WTC11 (cell line): Measurements from ENCODE around the gene TMEM38B. TPM values are rescaled to one million over a fixed set of nuclear protein-coding genes. Genes with fewer than 3 reads are reported as not detected.

Experiments
- ATAC-seq: fragments of 200-7000 bp; cut with Tn5 transposase; 2 replicates; pipeline ENCODE4 v1.10.0; 2021; ENCODE audit warnings: mild to moderate bottlenecking, moderate library complexity
- CTCF ChIA-PET: fragments of 300-600 bp; sonication (Branson Sonifier 250); formaldehyde crosslinking; loops from one replicate; lab custom pipeline; 2021; ENCODE audit warnings: antibody characterized with exemption; lab: Charles Lee
- POLR2A ChIA-PET: fragments of 350-600 bp; sonication (Branson Sonifier 250); formaldehyde crosslinking; loops from one replicate; lab custom pipeline; 2021; ENCODE audit warnings: antibody characterized with exemption; lab: Charles Lee
- DNase-seq: peaks from one replicate; pipeline ENCODE4 v3.0.0; 2021; ENCODE audit warnings: low spot score
- H3K27ac Mint-ChIP-seq: 2 replicates; pipeline ENCODE4 v1.8.0; 2021; ENCODE audit warnings: mixed read lengths
- H3K27me3 Mint-ChIP-seq: 2 replicates; pipeline ENCODE4 v1.8.0; 2021; ENCODE audit warnings: low read depth, mild to moderate bottlenecking, moderate library complexity, mixed read lengths
- H3K36me3 Mint-ChIP-seq: 2 replicates; pipeline ENCODE4 v1.8.0; 2021; ENCODE audit warnings: mixed read lengths
- H3K4me1 Mint-ChIP-seq: 2 replicates; pipeline ENCODE4 v1.8.0; 2022; ENCODE audit warnings: mixed read lengths
- H3K4me3 Mint-ChIP-seq: 2 replicates; pipeline ENCODE4 v1.8.0; 2021; ENCODE audit warnings: mild to moderate bottlenecking, moderate library complexity, mixed read lengths
- H3K9me3 Mint-ChIP-seq: 2 replicates; pipeline ENCODE4 v1.8.0; 2021; ENCODE audit warnings: mixed read lengths
- ELF4 ChIP-seq: sonication (generic); formaldehyde crosslinking; IDR thresholded peaks from 2 replicates; pipeline ENCODE4 v1.8.1; 2022; ENCODE audit warnings: low read depth, mild to moderate bottlenecking, moderate library complexity, missing genetic modification reagents
- FOXP1 ChIP-seq: sonication (generic); formaldehyde crosslinking; IDR thresholded peaks from 2 replicates; pipeline ENCODE4 v1.8.0; 2022; ENCODE audit warnings: missing genetic modification reagents, mild to moderate bottlenecking, moderate library complexity, borderline replicate concordance
- KAT7 ChIP-seq: sonication (generic); formaldehyde crosslinking; IDR thresholded peaks from 2 replicates; pipeline ENCODE4 v1.8.1; 2023; ENCODE audit warnings: missing genetic modification reagents, mild to moderate bottlenecking, borderline replicate concordance
- MYBL2 ChIP-seq: sonication (generic); formaldehyde crosslinking; IDR thresholded peaks from 2 replicates; pipeline ENCODE4 v1.8.1; 2023; ENCODE audit warnings: mild to moderate bottlenecking, moderate library complexity, missing genetic modification reagents
- NFYB ChIP-seq: sonication (generic); formaldehyde crosslinking; conservative IDR thresholded peaks from 2 replicates; pipeline ENCODE4 v1.8.0; 2022; ENCODE audit warnings: low read depth, missing genetic modification reagents
- NR2C2 ChIP-seq: sonication (generic); formaldehyde crosslinking; IDR thresholded peaks from 2 replicates; pipeline ENCODE4 v1.8.0; 2022; ENCODE audit warnings: mild to moderate bottlenecking, missing genetic modification reagents
- OVOL2 ChIP-seq: fragments of 250-450 bp; sonication (Bioruptor Pico); IDR thresholded peaks from 2 replicates; pipeline ENCODE4 v1.9.0; 2021; ENCODE audit warnings: mild to moderate bottlenecking, borderline replicate concordance
- RORB ChIP-seq: fragments of 250-450 bp; sonication (Bioruptor Pico); IDR thresholded peaks from 2 replicates; pipeline ENCODE4 v1.9.0; 2021; ENCODE audit warnings: mild to moderate bottlenecking
- SP1 ChIP-seq: sonication (generic); formaldehyde crosslinking; conservative IDR thresholded peaks from 2 replicates; pipeline ENCODE4 v1.8.1; 2022; ENCODE audit warnings: missing genetic modification reagents
- TCF7 ChIP-seq: sonication (generic); formaldehyde crosslinking; IDR thresholded peaks from 2 replicates; pipeline ENCODE4 v1.8.0; 2022; ENCODE audit warnings: mild to moderate bottlenecking, low read depth, missing genetic modification reagents, moderate library complexity
- TEAD1 ChIP-seq: sonication (generic); formaldehyde crosslinking; IDR thresholded peaks from 2 replicates; pipeline ENCODE4 v1.8.0; 2022; ENCODE audit warnings: mild to moderate bottlenecking, missing genetic modification reagents
- total RNA-seq: library from RNA; stranded (reverse); gene quantifications from 3 replicates; pipeline ENCODE4 v1.2.3, GENCODE V29; 2021
- TF ChIP-seq, protein P1 (sequence below): fragments of 250-450 bp; sonication (Bioruptor Pico); conservative IDR thresholded peaks from 2 replicates; pipeline ENCODE4 v1.9.0; 2021; ENCODE audit warnings: mild to moderate bottlenecking
- TF ChIP-seq, protein P2 (sequence below): fragments of 250-450 bp; sonication (Bioruptor Pico); IDR thresholded peaks from 2 replicates; pipeline ENCODE4 v1.8.0; 2021; ENCODE audit warnings: mild to moderate bottlenecking
- TF ChIP-seq, protein P3 (sequence below): sonication (generic); formaldehyde crosslinking; conservative IDR thresholded peaks from 2 replicates; pipeline ENCODE4 v1.8.1; 2022; ENCODE audit warnings: mild to moderate bottlenecking, missing genetic modification reagents
- TF ChIP-seq, protein P4 (sequence below): sonication (generic); formaldehyde crosslinking; IDR thresholded peaks from 2 replicates; pipeline ENCODE4 v1.8.1; 2022; ENCODE audit warnings: mild to moderate bottlenecking, moderate library complexity, missing genetic modification reagents
- TF ChIP-seq, protein P5 (sequence below): sonication (generic); formaldehyde crosslinking; IDR thresholded peaks from 2 replicates; pipeline ENCODE4 v1.8.1; 2022; ENCODE audit warnings: mild to moderate bottlenecking, missing genetic modification reagents, moderate library complexity, borderline replicate concordance
- TF ChIP-seq, protein P6 (sequence below): fragments of 250-450 bp; sonication (Bioruptor Pico); IDR thresholded peaks from 2 replicates; pipeline ENCODE4 v1.9.0; 2021; ENCODE audit warnings: moderate library complexity, mild to moderate bottlenecking, inconsistent platforms, borderline replicate concordance

The TMEM38B gene
- total RNA-seq, 1 experiment from 2014 or later = 15.7 TPM

DNA sequence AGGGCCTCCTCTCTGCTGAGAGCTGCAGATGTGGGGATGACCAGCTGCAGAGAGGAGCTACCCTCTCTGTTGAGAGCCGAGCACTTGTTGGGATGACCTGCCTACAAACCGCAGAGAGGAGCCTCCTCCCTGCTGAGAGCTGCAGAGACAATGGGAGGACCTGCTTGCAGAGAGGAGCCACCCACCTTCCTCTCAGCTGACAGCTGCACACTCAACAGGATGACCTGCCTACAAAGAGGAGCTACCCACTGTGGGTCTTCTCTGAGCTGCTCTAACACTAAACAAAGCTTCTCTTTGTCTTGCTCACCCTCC lies 19.6 kb downstream of the TMEM38B start:
- no peak for ATAC-seq
- no peak for DNase-seq
- ChIA-PET POLR2A (no interaction called here), CTCF (interaction anchor here (1.2 to 1.9 kb wide), 4 partner anchors 23 to 239 kb away, joined by 3 to 6 read pairs (median 5); no protein-coding TSS in a partner anchor)
- no peaks in the 10 kb centered on the region for H3K9me3 Mint-ChIP-seq
- H3K36me3 Mint-ChIP-seq = no peaks in the 10 kb centered on the region
- no peak overlapping the region for H3K4me3 Mint-ChIP-seq
- TF ChIP-seq, protein P1, sequence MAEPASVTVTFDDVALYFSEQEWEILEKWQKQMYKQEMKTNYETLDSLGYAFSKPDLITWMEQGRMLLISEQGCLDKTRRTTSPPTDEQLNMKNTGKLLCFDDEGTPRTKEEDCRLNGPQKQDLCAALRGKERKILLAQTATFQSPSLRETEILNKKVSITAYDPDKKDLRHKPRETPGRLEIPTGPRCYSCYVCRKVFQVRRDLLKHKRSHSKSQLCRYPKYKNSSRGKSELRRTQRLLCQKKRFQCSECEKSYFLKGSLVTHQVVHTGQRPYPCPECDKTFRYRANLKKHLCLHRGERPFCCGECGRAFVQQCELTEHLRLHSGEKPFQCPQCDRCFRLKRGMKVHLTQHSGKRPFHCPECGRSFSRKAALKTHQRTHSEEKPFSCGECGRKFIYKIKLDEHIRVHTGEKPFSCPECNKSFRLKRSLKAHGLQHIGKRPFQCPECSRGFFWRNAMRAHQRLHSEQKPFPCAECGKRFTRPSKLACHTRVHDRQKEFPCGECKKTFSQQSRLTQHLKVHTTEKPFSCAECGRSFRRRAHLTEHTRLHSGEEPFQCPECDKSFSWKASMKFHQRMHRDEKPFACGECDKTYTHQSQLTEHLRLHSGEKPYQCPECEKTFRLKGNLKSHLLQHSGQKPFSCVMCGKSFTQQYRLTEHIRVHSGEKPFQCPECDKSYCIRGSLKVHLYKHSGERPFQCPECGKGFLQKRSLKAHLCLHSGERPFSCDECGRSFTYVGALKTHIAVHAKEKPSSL (CRISPR knock-in tag) = no peak
- TF ChIP-seq RORB (CRISPR knock-in tag) (no peak), NFYB (no peak), SP1 (CRISPR knock-in tag) (no peak), TCF7 (no peak)
- TF ChIP-seq, protein P2, sequence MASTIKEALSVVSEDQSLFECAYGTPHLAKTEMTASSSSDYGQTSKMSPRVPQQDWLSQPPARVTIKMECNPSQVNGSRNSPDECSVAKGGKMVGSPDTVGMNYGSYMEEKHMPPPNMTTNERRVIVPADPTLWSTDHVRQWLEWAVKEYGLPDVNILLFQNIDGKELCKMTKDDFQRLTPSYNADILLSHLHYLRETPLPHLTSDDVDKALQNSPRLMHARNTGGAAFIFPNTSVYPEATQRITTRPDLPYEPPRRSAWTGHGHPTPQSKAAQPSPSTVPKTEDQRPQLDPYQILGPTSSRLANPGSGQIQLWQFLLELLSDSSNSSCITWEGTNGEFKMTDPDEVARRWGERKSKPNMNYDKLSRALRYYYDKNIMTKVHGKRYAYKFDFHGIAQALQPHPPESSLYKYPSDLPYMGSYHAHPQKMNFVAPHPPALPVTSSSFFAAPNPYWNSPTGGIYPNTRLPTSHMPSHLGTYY = no peak
- H3K27ac Mint-ChIP-seq = no peak overlapping the region
- H3K27me3 Mint-ChIP-seq = no peaks in the 10 kb centered on the region
- H3K4me1 Mint-ChIP-seq = no peaks in the 10 kb centered on the region

DNA sequence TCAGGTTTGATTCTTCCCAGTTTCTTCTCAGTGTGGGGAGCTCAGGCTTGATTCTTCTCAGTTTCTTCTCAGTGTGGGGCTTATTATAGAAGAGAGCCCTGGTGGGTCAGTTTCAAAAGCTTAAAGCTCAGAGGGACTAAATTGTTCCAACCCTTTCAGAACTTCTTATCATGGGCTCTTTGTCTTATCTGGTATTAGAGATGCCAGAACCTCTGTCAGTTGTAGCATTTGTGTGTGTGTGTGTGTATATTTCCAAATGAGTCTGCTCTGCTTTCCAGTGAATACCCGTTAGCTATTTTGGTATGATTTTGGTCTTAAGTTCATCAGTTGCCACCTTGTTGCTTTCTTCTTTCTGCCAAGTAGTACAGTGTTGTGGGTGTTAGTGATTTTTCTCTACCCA lies 21.8 kb downstream of the TMEM38B start:
- ChIA-PET CTCF (interaction anchor here (0.8 to 1.3 kb wide), 3 partner anchors 10 to 79 kb away, joined by 3 to 4 read pairs (median 3); no protein-coding TSS in a partner anchor), POLR2A (no interaction called here)
- Mint-ChIP-seq H3K4me1 (no peaks in the 10 kb centered on the region), H3K36me3 (no peaks in the 10 kb centered on the region), H3K4me3 (no peak overlapping the region), H3K27ac (no peak overlapping the region), H3K9me3 (no peaks in the 10 kb centered on the region), H3K27me3 (no peaks in the 10 kb centered on the region)
- ATAC-seq (no peak), DNase-seq (no peak)
- TF ChIP-seq KAT7 (CRISPR knock-in tag) (no peak), MYBL2 (CRISPR knock-in tag) (no peak), NR2C2 (no peak), FOXP1 (CRISPR knock-in tag) (no peak), OVOL2 (CRISPR knock-in tag) (no peak), ELF4 (no peak), TEAD1 (CRISPR knock-in tag) (no peak)
- TF ChIP-seq, protein P3, sequence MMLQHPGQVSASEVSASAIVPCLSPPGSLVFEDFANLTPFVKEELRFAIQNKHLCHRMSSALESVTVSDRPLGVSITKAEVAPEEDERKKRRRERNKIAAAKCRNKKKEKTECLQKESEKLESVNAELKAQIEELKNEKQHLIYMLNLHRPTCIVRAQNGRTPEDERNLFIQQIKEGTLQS (CRISPR knock-in tag) = no peak
- TF ChIP-seq, protein P4, sequence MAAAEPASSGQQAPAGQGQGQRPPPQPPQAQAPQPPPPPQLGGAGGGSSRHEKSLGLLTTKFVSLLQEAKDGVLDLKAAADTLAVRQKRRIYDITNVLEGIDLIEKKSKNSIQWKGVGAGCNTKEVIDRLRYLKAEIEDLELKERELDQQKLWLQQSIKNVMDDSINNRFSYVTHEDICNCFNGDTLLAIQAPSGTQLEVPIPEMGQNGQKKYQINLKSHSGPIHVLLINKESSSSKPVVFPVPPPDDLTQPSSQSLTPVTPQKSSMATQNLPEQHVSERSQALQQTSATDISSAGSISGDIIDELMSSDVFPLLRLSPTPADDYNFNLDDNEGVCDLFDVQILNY (CRISPR knock-in tag) = no peak
- TF ChIP-seq, protein P2 = no peak
- TF ChIP-seq, protein P5, sequence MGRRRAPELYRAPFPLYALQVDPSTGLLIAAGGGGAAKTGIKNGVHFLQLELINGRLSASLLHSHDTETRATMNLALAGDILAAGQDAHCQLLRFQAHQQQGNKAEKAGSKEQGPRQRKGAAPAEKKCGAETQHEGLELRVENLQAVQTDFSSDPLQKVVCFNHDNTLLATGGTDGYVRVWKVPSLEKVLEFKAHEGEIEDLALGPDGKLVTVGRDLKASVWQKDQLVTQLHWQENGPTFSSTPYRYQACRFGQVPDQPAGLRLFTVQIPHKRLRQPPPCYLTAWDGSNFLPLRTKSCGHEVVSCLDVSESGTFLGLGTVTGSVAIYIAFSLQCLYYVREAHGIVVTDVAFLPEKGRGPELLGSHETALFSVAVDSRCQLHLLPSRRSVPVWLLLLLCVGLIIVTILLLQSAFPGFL (CRISPR knock-in tag) = no peak
- TF ChIP-seq, protein P6, sequence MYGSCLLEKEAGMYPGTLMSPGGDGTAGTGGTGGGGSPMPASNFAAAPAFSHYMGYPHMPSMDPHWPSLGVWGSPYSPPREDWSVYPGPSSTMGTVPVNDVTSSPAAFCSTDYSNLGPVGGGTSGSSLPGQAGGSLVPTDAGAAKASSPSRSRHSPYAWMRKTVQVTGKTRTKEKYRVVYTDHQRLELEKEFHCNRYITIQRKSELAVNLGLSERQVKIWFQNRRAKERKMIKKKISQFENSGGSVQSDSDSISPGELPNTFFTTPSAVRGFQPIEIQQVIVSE = no peak
